GM19043 (cell line): ENCODE measurements around the gene COA5.
"Not testable (repeated sequence)": the region's sequence is repeated elsewhere in the genome, so short reads cannot be mapped to it uniquely, and the experiment has no call there.

Experiments used
- ATAC-seq: cut with Tn5 transposase; IDR thresholded peaks from one replicate; pipeline ENCODE4 v1.9.1; 2021; ENCODE audit warnings: low read depth; ENCODE audit not compliant: unreplicated experiment

Gene COA5

DNA sequence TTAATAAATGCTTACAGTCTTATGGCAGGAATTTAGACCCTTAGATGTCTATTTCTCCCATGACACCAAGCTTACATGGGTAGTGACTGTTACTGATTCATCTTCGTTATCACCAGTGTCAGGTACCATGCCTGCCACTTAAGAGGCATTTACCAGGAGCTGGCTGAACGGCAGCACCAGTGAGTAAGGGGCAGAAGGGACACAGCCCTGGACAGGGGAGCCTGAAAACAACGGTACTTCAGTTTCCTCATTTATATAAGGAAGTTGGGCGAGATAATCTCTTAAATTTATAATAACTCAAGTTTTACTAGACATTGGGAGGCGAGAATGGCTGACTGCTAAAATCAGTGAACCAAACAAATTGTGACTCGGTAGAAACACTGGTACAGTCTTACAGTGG, 1.2 kb downstream of the COA5 start:
- ATAC-seq: no peak

DNA sequence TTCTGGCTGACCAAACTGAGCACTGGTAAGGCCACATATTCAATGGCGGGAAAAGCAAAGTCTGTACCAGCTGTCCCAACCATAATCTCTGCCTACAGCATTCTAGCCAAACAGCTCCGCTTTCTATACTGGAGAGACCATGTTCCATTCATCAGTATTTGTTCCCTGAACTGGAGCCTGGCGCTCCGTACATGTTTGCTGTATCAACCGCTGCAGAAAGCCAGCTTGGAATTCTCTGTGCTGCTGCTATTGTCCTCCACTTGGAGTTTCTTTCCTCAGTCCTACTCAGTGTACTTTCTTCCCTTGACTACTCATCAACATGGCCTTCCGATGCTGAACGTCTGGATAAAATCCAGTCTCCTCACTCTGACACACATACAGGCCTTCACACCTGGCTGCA, 1.9 kb downstream of the COA5 start:
- ATAC-seq: no peak

DNA sequence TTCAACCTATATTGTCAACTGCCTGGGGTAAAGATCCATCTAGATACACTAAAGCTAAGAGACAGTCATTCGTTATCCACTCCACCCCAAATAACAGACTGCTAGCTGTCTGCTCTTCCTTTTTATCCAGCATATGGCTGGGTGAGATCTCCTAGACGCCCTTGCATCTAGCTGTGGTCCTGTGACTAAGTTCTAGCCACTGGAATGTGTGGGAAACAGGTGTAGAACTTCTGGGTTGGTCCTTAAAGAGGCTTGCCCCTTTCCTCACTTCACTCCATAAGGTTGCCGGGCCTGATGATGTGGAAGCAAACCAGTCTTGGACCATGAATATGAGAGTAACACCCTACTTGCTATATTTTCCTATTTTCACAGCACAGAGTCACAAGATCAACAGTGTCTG, 3.2 kb downstream of the COA5 start:
- ATAC-seq: no peak

DNA sequence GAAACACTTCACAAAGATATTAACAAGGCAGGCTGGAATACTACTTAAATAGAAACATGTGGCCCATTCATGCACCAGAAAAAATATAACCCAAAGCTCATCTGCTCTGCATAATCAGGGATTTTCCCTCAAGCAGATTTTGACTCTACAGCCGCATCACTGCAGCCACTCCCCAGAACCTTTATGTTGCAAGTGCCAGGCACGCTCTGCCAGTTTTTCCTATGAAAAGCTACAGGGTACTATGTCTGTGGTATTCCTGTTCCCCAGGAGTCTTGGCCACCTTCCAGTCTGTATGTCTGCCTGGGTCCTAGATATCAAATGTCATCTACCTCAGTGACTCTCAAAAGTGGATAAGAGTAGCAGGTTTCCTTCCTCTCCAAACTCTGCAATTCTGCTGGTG, 3.8 kb downstream of the COA5 start:
- ATAC-seq: no peak

DNA sequence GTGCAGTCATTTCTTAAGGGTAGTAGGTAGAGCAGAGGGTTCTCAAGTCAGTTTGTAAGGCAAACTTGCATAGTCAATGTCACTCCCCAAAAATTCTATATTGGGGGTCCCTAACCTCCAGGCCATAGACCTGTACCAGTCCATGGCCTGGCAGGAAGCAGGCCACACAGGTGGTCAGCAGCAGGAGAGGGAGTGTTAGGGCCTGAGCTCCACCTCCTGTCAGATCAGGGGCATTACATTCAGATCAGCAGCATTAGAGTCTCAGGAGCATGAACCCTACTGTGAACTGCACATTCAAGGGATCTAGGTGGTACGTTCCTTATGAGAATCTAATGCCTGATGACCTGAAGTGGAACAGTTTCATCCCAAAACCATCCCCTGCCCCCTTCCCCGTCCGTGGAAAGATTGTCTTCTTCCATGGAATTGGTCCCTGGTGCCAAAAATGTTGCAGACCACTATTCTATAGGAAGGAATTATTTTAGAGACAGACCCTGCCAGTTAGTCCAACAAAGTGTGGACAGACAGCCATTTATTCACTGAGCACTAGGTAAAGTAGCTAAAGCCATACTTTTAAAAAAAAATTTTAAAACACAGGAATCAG, 6.7 kb downstream of the COA5 start:
- peak; percentile 64 for ATAC-seq

DNA sequence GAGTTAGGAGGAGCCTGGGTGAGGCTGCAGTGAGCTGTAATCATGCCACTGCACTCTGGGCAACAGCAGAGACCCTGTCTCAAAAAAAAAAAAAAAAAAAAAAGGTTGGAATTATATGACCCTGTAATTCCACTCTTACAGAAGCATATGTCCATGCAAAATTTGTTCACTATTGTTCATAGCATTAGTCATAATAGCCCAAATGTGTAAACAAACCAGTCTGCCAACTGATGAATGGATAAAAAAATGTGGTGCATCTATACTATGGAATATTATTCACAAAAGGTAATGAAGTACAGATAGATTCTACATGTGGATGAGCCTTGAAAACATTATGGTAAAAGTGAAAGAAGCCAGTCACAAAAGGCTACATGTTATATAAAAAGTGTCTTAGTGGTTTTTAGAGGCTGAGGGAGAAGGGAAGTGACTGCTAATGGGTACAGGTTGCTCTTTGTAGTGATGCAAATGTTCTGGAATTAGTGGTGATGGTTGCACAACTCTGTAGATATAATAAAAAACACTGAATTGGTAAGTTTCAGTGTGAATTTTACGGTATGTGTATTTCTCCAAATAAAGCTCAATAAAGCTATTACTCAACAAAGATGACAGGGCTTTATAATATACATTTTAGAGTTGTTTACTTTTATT, 9.4 kb downstream of the COA5 start:
- no peak for ATAC-seq

DNA sequence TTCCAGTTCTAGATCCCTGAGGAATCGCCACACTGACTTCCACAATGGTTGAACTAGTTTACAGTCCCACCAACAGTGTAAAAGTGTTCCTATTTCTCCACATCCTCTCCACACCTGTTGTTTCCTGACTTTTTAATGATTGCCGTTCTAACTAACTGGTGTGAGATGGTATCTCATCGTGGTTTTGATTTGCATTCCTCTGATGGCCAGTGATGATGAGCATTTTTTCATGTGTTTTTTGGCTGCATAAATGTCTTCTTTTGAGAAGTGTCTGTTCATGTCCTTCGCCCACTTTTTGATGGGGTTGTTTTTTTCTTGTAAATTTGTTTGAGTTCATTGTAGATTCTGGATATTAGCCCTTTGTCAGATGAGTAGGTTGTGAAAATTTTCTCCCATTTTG, 13.6 kb downstream of the COA5 start:
- not testable (repeated sequence) for ATAC-seq

DNA sequence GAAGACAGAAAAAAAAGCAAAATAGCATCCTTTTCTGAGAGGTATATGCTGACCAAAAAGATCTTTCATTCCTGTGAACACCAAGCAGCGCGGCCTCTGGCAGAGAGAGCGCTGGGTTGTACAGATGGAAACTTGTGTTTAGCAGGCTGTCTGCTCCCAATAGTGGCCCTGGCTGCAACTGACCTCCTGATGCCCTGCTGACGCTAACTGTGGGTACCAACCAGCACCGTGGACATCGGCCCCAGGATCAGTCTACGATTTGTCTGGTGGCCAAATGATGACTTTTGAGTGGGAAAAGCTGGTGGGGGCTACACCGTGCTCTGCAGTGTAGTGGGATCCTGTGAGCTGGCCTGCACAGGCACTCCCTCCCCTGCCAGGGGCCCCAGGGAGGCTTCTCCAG, 15.7 kb downstream of the COA5 start:
- no peak for ATAC-seq

DNA sequence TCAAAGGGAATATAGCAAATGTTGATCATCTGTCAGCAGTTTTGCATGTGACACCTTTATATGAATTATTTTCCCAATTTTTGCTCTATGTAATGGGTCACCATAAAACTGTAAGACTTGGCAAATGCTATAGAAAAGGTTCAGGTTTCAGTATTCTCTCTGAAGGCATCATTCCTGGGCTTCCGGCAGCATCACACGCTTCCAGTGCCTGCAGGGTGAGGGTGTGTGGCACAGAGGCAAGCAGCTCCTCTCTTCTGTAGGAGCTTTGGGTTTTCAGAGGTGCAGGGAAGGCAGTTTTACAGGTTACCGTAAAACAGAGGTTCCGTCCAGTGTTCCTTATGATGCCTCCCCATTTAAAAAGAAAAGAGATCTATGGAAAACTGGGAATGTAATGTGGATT, 18.8 kb downstream of the COA5 start:
- ATAC-seq: no peak

DNA sequence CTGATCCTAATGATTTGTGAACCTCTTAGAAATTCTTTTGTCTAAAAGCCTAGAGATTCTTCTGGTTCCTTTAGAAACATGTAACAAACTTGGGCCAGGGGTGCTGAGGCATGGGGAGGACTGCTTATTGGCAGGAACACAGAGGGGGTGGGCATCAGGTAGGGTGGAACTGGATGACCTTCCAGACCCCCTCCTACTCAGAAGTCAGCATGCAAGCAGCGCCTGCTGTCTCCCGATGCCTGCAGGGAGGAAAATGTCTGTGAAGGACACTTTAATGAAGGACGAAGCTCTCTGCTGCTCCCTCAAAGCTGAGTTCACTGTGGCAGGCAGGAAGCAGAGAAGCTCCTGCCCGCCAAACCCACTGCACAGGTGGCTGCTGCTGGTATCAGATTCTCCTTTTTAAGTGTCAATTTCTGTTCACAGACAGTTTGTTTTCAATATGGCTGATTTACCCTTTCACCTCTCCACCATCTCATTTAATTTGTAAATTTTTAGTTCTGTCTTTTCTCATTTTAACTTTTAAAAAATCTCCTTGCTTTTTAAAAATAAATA, 19.4 kb downstream of the COA5 start:
- no peak for ATAC-seq

DNA sequence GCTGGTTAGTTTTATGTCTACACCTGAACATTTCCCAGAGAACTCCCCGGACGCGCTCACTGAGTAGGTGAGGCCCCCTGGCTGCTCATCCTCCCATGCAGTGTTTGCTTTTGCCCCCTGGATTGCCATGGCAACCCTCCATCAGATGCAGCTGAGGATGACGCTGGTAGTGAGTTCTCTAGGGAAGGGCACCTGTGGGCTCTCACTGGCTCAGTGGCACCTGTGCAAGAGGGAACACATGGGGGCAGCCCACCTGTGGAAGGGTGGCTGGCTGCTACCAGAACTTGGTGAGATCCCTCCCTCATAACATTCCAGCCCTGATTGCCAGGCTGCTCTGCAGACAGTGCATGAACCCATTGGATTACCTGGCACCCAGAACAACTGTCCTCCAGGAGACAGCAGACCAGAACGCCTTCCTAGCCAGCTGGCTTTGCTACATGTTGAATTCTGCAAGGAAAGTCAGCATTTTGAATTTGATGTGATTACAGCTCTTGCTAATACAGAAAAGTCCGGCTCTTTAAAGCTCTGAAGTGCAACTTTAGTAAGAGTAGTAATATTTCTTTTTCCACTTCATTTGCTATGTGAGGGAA, 21.7 kb downstream of the COA5 start:
- ATAC-seq: no peak

DNA sequence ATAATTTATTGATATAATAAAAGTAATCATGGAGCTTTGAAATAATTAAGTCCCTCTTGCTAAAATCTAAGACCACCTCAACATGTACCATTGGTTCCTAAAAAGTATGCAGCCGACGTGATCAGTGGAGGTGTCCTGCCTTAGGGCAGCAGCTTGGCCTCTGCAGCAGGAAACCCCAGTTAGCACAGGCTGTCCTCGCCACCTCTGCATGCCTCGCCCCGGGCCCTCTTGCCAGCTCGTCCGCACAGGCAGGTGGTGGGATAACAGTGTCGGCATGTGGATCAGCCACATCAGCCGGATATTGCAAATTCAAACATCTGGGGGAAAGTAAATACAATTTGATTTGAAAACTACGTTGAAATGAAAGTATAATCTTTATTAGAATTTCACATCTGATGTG, 22.9 kb downstream of the COA5 start:
- ATAC-seq: no peak

DNA sequence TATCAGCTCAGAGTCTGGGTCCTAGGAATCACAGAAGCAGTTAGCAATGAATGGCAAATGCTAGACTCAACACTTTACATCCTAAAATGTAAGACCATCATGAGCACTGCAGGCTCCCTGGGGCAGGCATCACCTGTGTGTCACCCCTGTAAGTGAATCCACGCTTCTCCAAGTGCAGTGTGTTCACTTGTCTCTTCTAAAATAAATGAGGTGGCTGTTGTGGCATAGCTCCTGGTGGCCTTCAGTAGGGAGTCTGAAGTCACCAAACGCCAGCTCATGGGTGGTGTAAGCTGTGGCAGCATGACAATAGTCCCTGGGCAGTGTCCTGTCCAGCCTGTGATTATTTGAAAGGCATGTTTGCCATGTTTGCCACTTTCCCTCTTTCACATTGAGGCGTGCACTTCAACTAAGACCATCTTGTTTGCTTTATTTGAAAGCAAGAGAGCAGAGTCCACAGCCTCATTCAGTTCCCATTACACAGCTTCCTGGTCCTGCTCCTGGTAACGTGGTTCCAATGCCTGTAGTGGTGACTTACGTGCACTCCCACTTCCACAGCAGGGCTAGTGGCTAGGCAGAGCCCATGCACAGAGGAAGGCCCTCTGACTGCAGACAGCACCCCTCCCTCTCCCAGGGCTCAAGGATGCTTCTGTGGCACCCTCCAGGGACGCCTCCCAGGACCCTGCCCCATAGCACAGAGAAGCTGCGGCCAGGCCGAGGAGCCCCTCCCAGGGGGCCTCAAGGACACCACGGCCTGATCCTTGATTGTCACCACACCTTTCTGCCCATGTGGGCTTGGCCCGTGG, 24.3 kb downstream of the COA5 start:
- ATAC-seq: no peak

DNA sequence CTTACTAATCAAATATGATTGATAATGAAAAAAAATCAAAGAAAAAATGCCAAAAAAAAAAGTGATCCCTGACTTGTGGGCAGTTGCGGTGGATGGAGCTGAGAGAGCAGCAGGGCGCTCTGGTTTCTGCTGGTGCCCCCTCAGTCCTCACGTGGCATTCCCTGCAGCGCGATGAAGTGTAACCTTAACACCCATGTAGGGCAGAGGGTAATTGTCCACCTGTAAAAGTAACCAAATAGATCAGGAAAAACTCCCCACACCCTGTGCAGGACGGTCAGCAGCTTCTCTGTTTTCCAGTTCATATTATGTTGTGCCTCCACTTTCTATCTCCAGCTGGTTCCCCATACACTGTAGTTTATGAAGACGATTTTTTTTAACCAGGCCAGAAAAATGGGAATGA, 25.0 kb downstream of the COA5 start:
- ATAC-seq: no peak

DNA sequence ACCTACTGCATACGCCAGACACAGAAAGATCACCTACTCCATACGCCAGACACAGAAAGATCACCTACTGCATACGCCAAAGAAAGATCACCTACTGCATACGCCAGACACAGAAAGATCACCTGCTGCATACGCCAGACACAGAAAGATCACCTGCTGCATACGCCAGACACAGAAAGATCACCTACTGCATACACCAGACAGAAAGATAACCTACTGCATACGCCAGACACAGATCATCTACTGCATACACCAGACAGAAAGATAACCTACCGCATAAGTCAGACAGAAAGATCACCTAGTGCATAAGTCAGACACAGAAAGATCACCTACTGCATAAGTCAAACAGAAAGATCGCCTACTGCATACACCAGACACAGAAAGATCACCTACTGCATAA, 25.8 kb downstream of the COA5 start:
- ATAC-seq: no peak

DNA sequence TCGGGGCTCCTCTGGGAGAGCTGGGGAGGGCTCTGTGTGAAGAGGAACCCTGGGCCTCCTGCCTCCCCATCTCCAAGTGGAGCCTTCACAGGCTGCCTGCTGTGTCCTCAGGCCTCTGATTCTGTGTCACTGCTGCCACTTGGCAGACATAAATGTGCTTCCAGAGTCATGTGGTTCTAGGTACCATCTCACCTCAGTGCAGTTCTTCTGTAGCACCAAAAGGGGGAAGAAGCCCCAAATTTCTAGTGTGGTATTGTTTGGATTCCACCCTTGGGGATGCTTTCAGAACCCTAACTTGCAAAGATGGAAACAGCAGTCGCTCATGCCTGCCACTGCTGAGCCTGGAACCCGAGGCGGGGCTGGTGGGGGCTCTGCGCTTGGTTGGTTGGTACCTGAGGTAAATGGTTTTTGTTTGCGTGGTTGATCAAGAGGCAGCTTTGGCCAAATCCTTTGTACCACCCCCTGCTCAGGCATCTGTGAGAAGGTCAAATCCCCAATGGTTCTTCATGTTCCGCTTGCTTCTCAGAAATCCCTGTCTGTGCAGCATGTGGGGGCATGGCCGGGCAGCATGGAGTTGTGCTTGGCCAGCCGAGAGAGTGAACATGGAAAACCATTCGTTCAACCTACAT, 27.5 kb downstream of the COA5 start:
- no peak for ATAC-seq

DNA sequence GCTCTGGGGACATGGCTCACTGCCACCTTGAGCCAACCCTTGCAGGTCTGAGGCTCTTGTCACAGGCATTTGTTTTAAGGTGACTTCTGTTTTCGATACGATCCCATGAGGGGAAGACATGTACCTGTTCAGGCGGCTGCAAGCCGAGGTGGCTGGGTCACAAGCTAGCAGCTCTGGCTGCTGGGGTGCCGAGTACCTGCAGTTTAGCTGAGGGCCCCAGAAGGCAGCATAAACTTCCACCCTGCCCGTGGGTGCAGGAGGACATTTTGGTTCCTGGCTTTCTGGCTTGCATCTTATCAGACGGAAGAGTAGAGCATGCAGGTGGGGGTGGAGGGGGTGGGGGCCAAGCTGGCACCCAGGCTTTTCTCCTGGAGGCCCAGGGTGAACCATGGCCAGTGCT, 28.4 kb downstream of the COA5 start:
- no peak for ATAC-seq

DNA sequence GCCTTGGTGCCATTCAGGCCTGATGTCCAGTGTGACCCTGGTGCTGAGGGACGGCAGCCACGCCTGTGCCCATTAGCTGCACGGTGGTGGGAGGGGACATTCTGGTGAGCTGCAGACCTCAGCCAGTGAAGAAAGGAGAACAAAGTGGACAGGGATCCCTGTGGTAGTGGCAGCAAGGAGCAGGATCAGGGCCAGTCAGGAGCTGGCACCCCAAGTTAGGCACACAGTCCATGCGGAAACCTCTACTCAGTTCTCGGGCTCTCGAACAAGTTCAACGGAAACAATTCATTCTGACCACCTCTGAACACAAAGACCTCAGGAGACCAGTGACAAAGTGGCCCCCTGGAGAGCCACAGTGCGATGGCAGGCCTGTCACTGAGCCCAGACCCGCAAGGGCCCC, 30.1 kb downstream of the COA5 start:
- ATAC-seq: no peak

DNA sequence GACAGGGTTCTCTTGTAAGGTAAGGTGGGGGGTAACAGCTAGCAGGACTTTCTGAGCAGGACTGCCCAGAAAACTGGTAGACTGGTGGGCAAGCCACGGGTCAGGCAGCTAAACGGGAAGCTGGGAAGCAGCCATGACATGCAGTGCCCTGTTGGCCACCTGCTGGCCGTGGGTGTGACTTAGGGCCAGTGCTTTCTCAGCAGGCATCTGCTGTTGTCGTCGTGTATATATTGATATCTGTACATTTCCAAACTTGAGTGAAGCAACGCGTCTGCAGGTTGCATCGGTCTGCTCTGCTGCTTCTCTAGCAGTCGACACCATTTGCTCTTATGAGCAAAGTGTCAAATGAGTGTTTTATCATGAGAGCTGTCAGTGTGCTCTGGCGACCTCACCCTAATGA, 31.0 kb downstream of the COA5 start:
- ATAC-seq: no peak

DNA sequence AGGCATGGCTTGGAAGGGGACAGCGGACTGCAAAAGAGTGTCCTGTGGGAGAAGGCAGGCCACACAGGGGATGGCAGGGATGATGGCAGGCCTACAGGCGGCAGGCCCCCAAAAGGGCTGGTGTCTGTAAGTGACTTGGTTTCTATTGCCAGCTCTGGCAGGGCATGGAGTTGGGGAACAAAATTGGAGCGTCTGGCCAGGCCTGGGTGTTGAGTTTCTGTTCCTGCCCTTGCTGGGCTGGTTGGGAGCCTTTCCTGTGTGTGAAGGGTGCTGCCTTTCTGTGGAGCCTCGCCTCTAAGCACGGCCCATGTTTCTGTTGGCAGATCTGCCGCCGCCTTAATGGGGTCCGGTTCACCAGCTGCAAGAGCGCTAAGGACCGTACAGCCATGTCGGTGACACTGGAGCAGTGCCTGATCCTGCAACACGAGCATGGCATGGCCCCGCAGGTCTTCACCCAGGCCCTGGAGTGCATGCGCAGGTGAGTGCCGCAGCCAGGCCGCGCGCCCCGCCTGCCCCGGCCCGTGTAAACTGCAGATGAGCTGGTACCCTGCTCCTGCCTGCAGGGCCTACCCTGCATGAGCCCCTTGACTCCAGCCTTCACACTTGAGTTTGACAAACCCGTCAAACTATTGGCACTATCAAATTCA, 31.5 kb downstream of the COA5 start:
- ATAC-seq: no peak
